Keratinocyte (primary cell): ENCODE data around the gene FRAS1.

Source experiments
- EZH2 ChIP-seq: IDR thresholded peaks from one replicate; pipeline ENCODE4 v1.6.1; 2012; ENCODE audit warnings: inconsistent platforms, mild to moderate bottlenecking, low read length, moderate library complexity
- TF ChIP-seq, protein P1 (sequence below), 3 experiments: IDR thresholded peaks in 1 of 3; conservative IDR thresholded peaks in 1 of 3; optimal IDR thresholded peaks in 1 of 3; 2 replicates in 2 of 3; 3 replicates in 1 of 3; pipeline versions ENCODE3 to v1.5.1; 2011; ENCODE audit warnings: low read length in 3 of 3, mild to moderate bottlenecking in 3 of 3, moderate library complexity in 2 of 3, control low read depth in 1 of 3, inconsistent platforms in 1 of 3; ENCODE audit not compliant: insufficient read depth in 2 of 3; ENCODE audit errors: extremely low read depth in 1 of 3

DNA sequence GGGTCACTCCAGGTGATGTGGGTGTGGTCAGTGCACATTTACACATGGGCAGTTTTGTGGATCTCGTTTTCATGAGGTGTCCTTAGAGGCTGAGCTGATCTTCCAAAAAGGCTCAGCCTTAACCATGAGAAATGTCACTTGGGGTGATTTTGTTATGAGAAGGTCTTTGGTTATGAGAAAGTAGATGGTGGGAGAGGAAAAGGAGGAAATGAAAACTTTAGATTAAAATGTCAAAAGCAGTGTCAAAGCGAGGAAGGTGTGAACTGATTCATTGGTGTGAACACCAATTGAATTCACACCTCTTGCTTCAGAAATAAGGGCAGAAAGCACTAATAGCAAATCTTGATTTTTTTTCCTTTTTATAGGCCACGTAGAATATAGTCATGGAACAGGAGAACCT is 394.3 kb downstream of the FRAS1 start:
- TF ChIP-seq, protein P1, sequence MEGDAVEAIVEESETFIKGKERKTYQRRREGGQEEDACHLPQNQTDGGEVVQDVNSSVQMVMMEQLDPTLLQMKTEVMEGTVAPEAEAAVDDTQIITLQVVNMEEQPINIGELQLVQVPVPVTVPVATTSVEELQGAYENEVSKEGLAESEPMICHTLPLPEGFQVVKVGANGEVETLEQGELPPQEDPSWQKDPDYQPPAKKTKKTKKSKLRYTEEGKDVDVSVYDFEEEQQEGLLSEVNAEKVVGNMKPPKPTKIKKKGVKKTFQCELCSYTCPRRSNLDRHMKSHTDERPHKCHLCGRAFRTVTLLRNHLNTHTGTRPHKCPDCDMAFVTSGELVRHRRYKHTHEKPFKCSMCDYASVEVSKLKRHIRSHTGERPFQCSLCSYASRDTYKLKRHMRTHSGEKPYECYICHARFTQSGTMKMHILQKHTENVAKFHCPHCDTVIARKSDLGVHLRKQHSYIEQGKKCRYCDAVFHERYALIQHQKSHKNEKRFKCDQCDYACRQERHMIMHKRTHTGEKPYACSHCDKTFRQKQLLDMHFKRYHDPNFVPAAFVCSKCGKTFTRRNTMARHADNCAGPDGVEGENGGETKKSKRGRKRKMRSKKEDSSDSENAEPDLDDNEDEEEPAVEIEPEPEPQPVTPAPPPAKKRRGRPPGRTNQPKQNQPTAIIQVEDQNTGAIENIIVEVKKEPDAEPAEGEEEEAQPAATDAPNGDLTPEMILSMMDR (optimal IDR thresholded peaks at IDR 0.05 in 1 of 3, IDR thresholded peaks at IDR 0.05 in 1 of 3, conservative IDR thresholded peaks at IDR 0.05 in 1 of 3; ENCODE audit: extremely low read depth in 1 of 3, insufficient read depth in 2 of 3, low read length in 3 of 3), result no peak
- no peak for TF ChIP-seq EZH2
